OCI-LY7 (cell line): Measurements from ENCODE around the gene GGTA1. TPM values are rescaled to one million over a fixed set of nuclear protein-coding genes. Genes with fewer than 3 reads are reported as not detected.
A peak's percentile ranks its signal among the peaks of the same experiment; 100 is the strongest.

ENCODE experiments used
- BruUV-seq: library from RNA; stranded (reverse); fragments of 400-500 nt; replicated peaks from 2 replicates; lab custom pipeline; 2021; lab: Mats Ljungman, UMichigan
- CTCF ChIA-PET: fragments of 300-600 bp; sonication (Branson Sonifier 250); formaldehyde crosslinking; loops from one replicate; lab custom pipeline; 2022; ENCODE audit warnings: antibody characterized with exemption; ENCODE audit not compliant: unreplicated experiment; lab: Charles Lee
- POLR2A ChIA-PET: fragments of 300-600 bp; sonication (Branson Sonifier 250); formaldehyde crosslinking; loops from one replicate; lab custom pipeline; 2022; ENCODE audit warnings: antibody characterized with exemption; lab: Charles Lee
- DNase-seq: peaks from one replicate; pipeline ENCODE4 v3.0.0-alpha.2; 2015; ENCODE audit warnings: low spot score
- H2AFZ ChIP-seq: fragments of 200-600 bp; sonication (generic), shearing (Covaris generic); 2 replicates; pipeline ENCODE4 v1.6.1; 2014; ENCODE audit warnings: mild to moderate bottlenecking, antibody characterized with exemption, low read length, moderate library complexity
- H3K27ac ChIP-seq: fragments of 200-600 bp; sonication (generic); 2 replicates; pipeline ENCODE4 v1.5.1; 2014; ENCODE audit warnings: mixed run types, low read depth, mild to moderate bottlenecking, moderate library complexity, low read length, inconsistent platforms; ENCODE audit not compliant: poor library complexity, severe bottlenecking
- H3K36me3 ChIP-seq: fragments of 200-600 bp; sonication (generic); 2 replicates; pipeline ENCODE4 v1.6.1; 2014; ENCODE audit warnings: mild to moderate bottlenecking, antibody characterized with exemption, low read length, moderate library complexity, mixed read lengths; ENCODE audit not compliant: insufficient read depth
- H3K4me1 ChIP-seq: fragments of 200-600 bp; sonication (generic); 2 replicates; pipeline ENCODE4 v1.5.1; 2014; ENCODE audit warnings: mild to moderate bottlenecking, low read length; ENCODE audit not compliant: insufficient read depth, poor library complexity, severe bottlenecking
- H3K4me2 ChIP-seq: fragments of 200-600 bp; sonication (generic); 2 replicates; pipeline ENCODE4 v1.6.1; 2014; ENCODE audit warnings: mild to moderate bottlenecking, low read length
- H3K4me3 ChIP-seq: fragments of 200-600 bp; sonication (generic); 2 replicates; pipeline ENCODE4 v1.5.1; 2014; ENCODE audit warnings: mild to moderate bottlenecking, low read depth, low read length; ENCODE audit not compliant: poor library complexity, severe bottlenecking
- H3K79me2 ChIP-seq: fragments of 200-600 bp; sonication (generic); 2 replicates; pipeline ENCODE4 v1.6.1; 2016; ENCODE audit warnings: low read depth, mild to moderate bottlenecking, low read length, moderate library complexity, mixed read lengths; ENCODE audit not compliant: insufficient read depth
- H3K9me2 ChIP-seq: fragments of 200-600 bp; sonication (generic); 2 replicates; pipeline ENCODE4 v1.6.1; 2016; ENCODE audit warnings: mild to moderate bottlenecking, low read length, mixed read lengths; ENCODE audit not compliant: insufficient read depth
- H3K9me3 ChIP-seq: fragments of 200-600 bp; sonication (generic); 2 replicates; pipeline ENCODE4 v1.6.1; 2014; ENCODE audit warnings: mild to moderate bottlenecking, mixed run types, low read length, mixed read lengths
- H4K20me1 ChIP-seq: fragments of 200-600 bp; sonication (generic); 2 replicates; pipeline ENCODE4 v1.6.1; 2014; ENCODE audit warnings: mild to moderate bottlenecking, antibody characterized with exemption, low read length, moderate library complexity, mixed read lengths; ENCODE audit not compliant: insufficient read depth
- EZH2phosphoT487 ChIP-seq: fragments of 200-600 bp; sonication (generic); IDR thresholded peaks from 2 replicates; pipeline ENCODE4 v1.6.1; 2018; ENCODE audit warnings: low read depth, borderline replicate concordance, mild to moderate bottlenecking, mixed run types, antibody characterized with exemption, low read length, moderate library complexity, mixed read lengths
- intact Hi-C: fragments of 100-400 bp; cut with micrococcal nuclease; formaldehyde crosslinking; loops from one replicate; pipeline ENCODE4 v1.10.0; 2022; ENCODE audit not compliant: unreplicated experiment
- total RNA-seq, 2 experiments: library from RNA; depleted of rRNA in 1 of 2; stranded (reverse); fragments of >200 nt in 1 of 2; shearing (Covaris generic) in 1 of 2; gene quantifications; 2 replicates each; pipeline ENCODE4 v1.2.3, GENCODE V29; 2014 to 2022
- TF ChIP-seq, protein P1 (sequence below): fragments of 200-600 bp; sonication (generic); conservative IDR thresholded peaks from 2 replicates; pipeline ENCODE4 v1.5.1; 2014; ENCODE audit warnings: mild to moderate bottlenecking, antibody characterized with exemption, low read length, moderate library complexity, mixed read lengths

GGTA1 gene
- total RNA-seq, 2 experiments from 2014 or later = not detected

DNA sequence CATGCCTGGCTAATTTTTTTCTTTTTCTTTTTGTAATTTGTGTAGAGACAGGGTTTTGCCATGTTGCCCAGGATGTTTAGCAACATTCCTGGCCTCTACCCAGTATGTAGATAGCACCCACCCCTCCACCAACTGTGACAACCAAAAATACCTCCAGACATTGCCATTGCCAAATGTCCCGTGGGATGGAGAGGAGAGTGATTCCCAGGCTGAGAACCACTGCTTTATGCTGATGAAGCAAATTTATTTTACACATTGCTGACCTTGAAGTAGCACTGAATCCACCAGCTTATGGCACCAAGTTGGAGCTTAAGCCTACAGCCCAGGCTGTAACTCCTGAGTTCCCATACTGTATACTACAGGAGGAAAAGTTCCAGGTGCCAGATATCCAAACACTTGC, 58.5 kb downstream of the GGTA1 start:
- Histone ChIP-seq H3K9me3 (no peaks in the 10 kb centered on the region), H3K9me2 (no peaks in the 10 kb centered on the region), H3K4me2 (no peak overlapping the region), H3K36me3 (no peaks in the 10 kb centered on the region), H4K20me1 (no peaks in the 10 kb centered on the region), H3K27ac (no peak overlapping the region), H3K4me3 (no peak overlapping the region), H3K4me1 (no peaks in the 10 kb centered on the region), H2AFZ (no peak overlapping the region), H3K79me2 (no peaks in the 10 kb centered on the region)
- intact Hi-C loops = no loop called here
- TF ChIP-seq, protein P1, sequence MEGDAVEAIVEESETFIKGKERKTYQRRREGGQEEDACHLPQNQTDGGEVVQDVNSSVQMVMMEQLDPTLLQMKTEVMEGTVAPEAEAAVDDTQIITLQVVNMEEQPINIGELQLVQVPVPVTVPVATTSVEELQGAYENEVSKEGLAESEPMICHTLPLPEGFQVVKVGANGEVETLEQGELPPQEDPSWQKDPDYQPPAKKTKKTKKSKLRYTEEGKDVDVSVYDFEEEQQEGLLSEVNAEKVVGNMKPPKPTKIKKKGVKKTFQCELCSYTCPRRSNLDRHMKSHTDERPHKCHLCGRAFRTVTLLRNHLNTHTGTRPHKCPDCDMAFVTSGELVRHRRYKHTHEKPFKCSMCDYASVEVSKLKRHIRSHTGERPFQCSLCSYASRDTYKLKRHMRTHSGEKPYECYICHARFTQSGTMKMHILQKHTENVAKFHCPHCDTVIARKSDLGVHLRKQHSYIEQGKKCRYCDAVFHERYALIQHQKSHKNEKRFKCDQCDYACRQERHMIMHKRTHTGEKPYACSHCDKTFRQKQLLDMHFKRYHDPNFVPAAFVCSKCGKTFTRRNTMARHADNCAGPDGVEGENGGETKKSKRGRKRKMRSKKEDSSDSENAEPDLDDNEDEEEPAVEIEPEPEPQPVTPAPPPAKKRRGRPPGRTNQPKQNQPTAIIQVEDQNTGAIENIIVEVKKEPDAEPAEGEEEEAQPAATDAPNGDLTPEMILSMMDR = no peak
- TF ChIP-seq EZH2phosphoT487 = no peak
- no TSS peak for BruUV-seq
- DNase-seq = no peak
- ChIA-PET CTCF (no interaction called here), POLR2A (no interaction called here)

DNA sequence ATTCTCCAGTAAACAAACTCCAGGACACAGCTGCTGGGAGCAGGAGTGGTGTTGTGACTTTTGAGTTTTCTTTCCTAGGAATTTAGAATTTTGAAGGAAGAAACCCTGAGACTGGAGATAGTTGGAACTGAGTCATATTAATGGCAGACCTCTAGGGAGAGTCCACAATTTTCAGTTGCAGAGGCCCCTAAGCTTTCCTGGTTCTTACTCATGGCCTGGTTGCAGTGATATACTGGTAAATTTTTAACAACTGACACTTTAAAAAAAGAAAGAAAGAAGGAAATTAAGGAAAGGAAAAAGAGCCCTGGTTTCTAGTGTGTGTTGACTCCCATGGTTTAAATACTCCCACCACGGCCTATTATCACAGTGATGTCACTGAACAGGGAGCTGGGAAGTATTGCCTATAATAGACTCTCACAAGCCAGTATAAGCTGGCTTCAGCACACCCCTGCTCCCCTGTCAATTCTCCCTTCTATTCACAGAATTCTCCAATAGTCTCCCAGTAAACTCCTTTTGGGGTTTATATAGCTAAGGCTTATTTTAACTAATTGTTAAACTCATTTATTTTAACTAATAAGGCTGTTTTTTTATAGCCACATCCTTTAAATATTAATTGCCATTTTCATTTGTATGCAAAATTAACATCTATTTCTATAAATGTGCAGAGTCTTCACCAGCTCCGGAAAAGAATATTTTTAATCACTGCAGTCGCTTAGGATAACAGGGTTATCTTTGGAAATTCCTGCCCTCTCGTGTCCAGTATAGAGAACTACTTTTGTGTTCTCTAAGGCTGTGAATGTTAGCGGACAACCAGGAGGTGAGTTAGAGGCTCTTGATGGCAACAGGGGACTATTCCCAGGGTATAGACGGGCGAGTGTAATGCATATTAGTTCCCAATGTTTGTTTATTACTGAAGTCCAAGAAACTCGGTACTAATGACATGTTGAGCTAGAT, 59.7 kb downstream of the GGTA1 start:
- Histone ChIP-seq H3K4me2 (no peak overlapping the region), H3K9me2 (no peaks in the 10 kb centered on the region), H4K20me1 (no peaks in the 10 kb centered on the region), H3K79me2 (no peaks in the 10 kb centered on the region), H3K36me3 (no peaks in the 10 kb centered on the region), H3K9me3 (no peaks in the 10 kb centered on the region), H3K4me3 (no peak overlapping the region), H3K4me1 (no peaks in the 10 kb centered on the region), H3K27ac (no peak overlapping the region), H2AFZ (no peak overlapping the region)
- POLR2A ChIA-PET = no interaction called here
- BruUV-seq = no TSS peak
- intact Hi-C loops = loop anchor here (5.0 kb wide), 1 partner anchor 618 kb away; no protein-coding TSS in a partner anchor
- no peak for DNase-seq
- CTCF ChIA-PET = interaction anchor here (1.0 kb wide), 1 partner anchor 137 kb away, joined by 3 read pairs; no protein-coding TSS in a partner anchor
- TF ChIP-seq EZH2phosphoT487 = no peak
- TF ChIP-seq, protein P1 = peak; percentile 34; the same call in 1 of the 2 replicates
